HCEC 1CT (cell line): Measurements from ENCODE around the gene C12orf60.

ENCODE experiments used
- DNase-seq: peaks from one replicate; pipeline ENCODE4 v3.0.0-alpha.2; 2017

The C12orf60 gene

DNA sequence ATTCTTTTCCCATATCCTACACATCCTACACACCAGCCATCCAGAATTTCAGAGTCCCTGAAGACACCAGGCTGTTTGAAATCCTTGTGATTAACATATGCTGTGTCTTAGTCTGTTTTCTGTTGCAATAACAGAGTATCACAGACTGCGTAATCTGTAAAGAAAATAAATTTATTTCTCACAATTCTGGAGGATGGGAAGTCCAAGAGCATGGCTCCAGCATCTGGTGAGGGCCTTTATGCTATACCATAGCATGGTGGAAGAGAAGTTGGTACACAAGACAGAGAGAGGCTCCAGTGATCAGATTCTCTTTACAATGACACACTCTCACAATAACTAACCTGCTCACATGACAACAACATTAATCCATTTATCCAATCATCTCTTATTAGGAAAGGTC lies 35.8 kb downstream of the C12orf60 start:
- DNase-seq: no peak

GRCh38 chr12:14840616-14841015 lies 37.1 kb downstream of the C12orf60 start:
- no peak for DNase-seq

DNA sequence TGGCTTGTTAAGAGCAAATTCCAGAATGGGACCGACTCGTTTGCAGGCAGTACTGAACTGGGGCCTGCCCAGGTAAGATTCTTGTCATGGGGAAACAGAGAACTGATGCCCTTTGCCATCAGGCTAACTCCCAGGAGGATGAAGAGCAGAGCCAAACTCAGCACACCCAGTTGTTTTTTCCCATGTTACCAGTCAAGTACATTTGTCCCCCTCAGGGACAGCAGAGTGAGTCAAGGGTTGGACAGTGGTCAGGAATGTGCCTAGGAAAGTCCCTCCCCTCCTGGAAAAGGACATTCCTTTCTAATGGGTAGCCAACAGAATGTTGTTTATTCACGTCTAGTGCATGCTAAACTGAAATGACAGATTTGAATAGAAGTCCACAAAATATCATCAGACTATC lies 38.3 kb downstream of the C12orf60 start:
- peak; percentile 59 for DNase-seq

DNA sequence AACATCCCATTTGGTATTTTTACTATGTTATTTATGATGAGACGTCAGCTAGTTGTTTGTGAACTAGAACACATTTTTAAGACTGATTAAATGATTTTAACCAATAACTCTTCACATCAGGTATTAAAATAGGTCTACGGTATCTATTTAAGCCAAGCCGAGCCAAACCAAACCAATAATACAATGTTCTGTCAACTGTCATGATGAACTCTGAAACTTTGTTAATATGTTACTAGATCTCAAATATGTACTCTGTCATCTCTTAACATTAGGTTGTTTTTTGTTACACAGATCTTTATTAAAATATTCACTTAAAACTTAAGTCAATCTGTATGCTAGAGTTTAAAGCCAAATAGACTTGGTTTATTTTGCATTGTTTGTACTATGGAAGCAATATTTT lies 38.8 kb downstream of the C12orf60 start:
- no peak for DNase-seq

DNA sequence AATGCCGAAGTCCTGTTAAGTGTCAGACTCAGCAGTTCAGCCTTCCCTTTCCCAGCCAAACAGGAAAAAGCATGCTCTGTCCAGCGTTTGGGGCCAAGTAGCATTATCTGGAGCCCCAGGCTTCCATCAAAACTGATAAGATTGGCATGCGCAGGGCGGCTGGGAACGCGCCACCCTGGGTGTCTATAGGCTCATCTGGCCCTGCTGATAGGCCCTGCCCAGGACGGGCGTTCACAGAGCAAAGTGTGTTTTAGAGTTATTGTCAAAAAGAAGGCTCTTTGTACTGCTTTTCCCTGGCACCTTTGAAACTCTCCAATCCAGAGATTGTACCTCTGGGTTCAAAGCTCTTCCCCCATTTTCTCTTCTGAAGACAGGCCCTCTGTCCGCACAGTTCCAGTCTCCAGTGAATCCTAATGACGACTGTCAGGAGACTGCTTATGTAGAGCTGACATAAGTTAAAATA lies 40.0 kb downstream of the C12orf60 start, which contains the start of gene ART4:
ART4 (minus strand) TSS at position 102 of the 463 bp plus-strand sequence. CDS start 413 bp downstream, outside the sequence.
- no peak for DNase-seq

- no peak for DNase-seq
Measured at GRCh38 chr12:14844401-14844800, 40.9 kb downstream of the C12orf60 start.

GRCh38 chr12:14845350-14845750 lies 41.9 kb downstream of the C12orf60 start:
- peak; percentile 60 for DNase-seq

GRCh38 chr12:14846042-14846587 lies 42.6 kb downstream of the C12orf60 start:
- DNase-seq: no peak

DNA sequence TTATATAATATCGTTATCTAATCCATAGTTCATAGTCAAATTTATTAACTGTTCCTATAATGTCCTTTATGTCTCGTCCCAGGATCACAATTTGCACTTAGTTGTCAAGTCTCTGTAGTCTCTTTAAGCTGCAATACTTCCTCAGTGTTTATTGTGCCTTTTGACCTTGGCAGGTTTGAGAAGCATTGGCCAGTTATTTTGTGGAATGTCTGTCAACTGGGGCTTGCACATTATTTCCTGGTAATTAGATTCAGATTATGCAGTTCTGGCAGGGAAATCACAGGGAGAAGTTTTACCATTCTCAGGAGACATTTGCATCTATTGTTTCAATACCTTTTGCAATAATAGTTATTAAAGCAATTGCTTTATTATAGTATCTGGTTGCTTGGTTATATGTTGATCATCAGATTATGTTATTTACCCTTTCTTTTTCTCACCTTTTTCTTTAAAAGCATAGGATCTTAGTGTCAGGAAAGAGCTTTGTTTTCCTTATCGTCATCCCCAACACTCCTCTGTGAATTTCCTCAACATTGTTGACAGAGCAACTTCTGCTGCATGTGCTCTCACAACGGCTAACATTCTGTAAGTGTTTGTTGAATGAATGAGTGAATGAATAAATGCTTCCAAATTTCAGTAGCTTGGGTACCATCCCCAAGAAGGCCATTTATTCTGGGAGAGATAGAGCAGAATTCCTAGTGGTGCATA lies 43.6 kb downstream of the C12orf60 start:
- no peak for DNase-seq

- DNase-seq: no peak
Measured at GRCh38 chr12:14849661-14850060, 46.2 kb downstream of the C12orf60 start.

- DNase-seq: no peak
Measured at GRCh38 chr12:14850929-14851663, 47.6 kb downstream of the C12orf60 start.

- no peak for DNase-seq
Measured at GRCh38 chr12:14852880-14853279, 49.4 kb downstream of the C12orf60 start.

GRCh38 chr12:14853961-14854360 lies 50.5 kb downstream of the C12orf60 start:
- no peak for DNase-seq

GRCh38 chr12:14854586-14855183 lies 51.2 kb downstream of the C12orf60 start:
- peak; percentile 67 for DNase-seq

DNA sequence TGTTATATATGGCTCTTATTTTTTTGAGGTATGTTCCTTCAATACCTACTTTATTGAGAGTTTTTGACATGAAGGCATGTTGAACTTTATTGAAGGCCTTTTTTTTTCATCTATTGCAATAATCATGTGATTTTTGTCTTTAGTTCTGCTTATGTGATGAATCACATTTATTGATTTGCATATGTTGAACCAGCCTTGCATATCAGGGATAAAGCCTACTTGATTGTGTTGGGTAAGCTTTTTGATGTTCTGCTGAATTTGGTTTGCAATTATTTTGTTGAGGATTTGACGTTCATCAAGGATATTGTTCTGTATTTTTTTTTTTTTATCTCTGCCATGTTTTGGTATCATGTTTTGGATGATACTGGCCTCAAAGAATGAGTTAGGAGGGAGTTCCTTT lies 55.0 kb downstream of the C12orf60 start:
- no peak for DNase-seq

GRCh38 chr12:14860490-14860889 lies 57.0 kb downstream of the C12orf60 start:
- no peak for DNase-seq

DNA sequence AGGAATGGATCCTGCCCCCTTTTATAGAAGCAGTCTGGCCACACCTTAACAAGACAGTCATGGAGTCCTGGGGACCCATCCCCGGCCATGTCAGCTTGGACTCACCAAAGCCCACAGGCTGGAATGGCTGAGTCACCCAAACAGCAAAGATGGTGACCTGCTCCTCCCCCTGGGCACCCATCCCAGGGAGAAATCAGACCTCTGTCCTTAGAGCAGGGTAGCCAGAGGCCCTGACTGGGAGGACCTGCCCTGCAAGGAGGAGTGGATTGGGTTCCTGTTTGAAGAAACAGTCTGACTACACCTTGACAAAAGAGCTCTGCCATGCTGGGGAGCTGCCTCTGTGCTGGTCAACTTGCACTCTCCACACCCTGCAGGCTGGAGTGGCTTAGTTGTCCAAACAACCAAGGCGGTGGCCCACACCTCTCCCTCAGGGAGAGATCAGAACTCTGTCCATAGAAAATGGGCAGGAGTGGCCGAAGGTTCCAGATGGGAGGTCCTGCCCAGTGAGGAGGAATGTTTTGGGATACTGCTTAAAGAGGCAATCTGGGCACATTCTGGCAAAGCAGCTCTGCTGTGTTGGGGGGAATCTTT lies 65.5 kb downstream of the C12orf60 start:
- peak; percentile 32 for DNase-seq

DNA sequence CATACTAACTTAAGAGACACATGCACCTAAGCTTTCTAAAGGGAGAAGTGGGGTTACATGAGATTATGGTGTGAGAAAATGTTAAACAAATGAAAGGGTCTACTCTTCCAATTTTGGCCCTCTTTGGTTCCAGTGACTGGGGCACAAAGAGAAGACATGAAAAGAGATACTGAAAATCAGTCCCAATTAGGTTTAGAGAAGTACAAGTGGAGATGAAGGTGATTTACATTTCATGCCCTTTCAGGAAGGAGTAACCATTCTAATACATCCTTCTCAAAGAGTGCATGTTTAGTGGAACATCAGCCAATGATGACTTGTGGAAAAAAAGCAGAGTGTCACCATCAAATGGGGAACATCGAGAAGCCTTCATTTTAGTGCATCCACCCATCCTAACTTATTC lies 67.8 kb downstream of the C12orf60 start:
- DNase-seq: no peak

GRCh38 chr12:14871886-14872285 lies 68.4 kb downstream of the C12orf60 start:
- no peak for DNase-seq

- DNase-seq: no peak
Measured at GRCh38 chr12:14873440-14874185, 70.1 kb downstream of the C12orf60 start.
